ENCODE measurements around the gene HMG20A.

The HMG20A gene

GRCh38 chr15:77425104-77425503 lies 4.4 kb downstream of the HMG20A start:
- H3K27ac ChIP-seq: no peak overlapping the region
- no peak for DNase-seq (ENCODE audit: low read depth, low spot score)

GRCh38 chr15:77426377-77426776 lies 5.7 kb downstream of the HMG20A start:
- H3K27ac ChIP-seq: no peak overlapping the region

GRCh38 chr15:77426871-77427270 lies 6.2 kb downstream of the HMG20A start:
- DNase-seq (ENCODE audit: low read depth, low spot score): no peak
- H3K27ac ChIP-seq: no peak overlapping the region

More at GRCh38 chr15:77426377-77426776, 5.7 kb downstream of the HMG20A start:
- no peak for DNase-seq (ENCODE audit: low read depth, low spot score)

- H3K27ac ChIP-seq: no peak overlapping the region
- no peak for DNase-seq (ENCODE audit: low read depth, low spot score)
Observed at GRCh38 chr15:77430213-77430612, 9.5 kb downstream of the HMG20A start.

GRCh38 chr15:77430652-77431051 lies 10.0 kb downstream of the HMG20A start:
- no peak for DNase-seq (ENCODE audit: low read depth, low spot score)
- H3K27ac ChIP-seq: no peak overlapping the region

GRCh38 chr15:77436822-77437221 lies 16.1 kb downstream of the HMG20A start:
- no peak overlapping the region for H3K27ac ChIP-seq
- DNase-seq (ENCODE audit: low read depth, low spot score): no peak

- DNase-seq (ENCODE audit: low read depth, low spot score): no peak
Observed at GRCh38 chr15:77437264-77437663, 16.6 kb downstream of the HMG20A start.

GRCh38 chr15:77440378-77440999 lies 19.8 kb downstream of the HMG20A start:
- H3K27ac ChIP-seq: no peak overlapping the region
- no peak for DNase-seq (ENCODE audit: low read depth, low spot score)

More at GRCh38 chr15:77437264-77437663, 16.6 kb downstream of the HMG20A start:
- no peak overlapping the region for H3K27ac ChIP-seq

- no peak overlapping the region for H3K27ac ChIP-seq
- DNase-seq (ENCODE audit: low read depth, low spot score): no peak
Observed at GRCh38 chr15:77446840-77447390, 26.2 kb downstream of the HMG20A start.

GRCh38 chr15:77454265-77454664 lies 33.6 kb downstream of the HMG20A start:
- no peak for DNase-seq (ENCODE audit: low read depth, low spot score)
- no peak overlapping the region for H3K27ac ChIP-seq

- H3K27ac ChIP-seq: no peak overlapping the region
- DNase-seq (ENCODE audit: low read depth, low spot score): no peak
Observed at GRCh38 chr15:77454951-77455350, 34.3 kb downstream of the HMG20A start.

GRCh38 chr15:77455696-77456321 lies 35.1 kb downstream of the HMG20A start:
- H3K27ac ChIP-seq: no peak overlapping the region
- DNase-seq (ENCODE audit: low read depth, low spot score): no peak

- no peak for DNase-seq (ENCODE audit: low read depth, low spot score)
- H3K27ac ChIP-seq: no peak overlapping the region
Observed at GRCh38 chr15:77456746-77457145, 36.1 kb downstream of the HMG20A start.

GRCh38 chr15:77457191-77457904 lies 36.7 kb downstream of the HMG20A start:
- DNase-seq (ENCODE audit: low read depth, low spot score): no peak
- peak overlapping the region; percentile 23 for H3K27ac ChIP-seq

GRCh38 chr15:77457905-77458265 lies 37.2 kb downstream of the HMG20A start:
- DNase-seq (ENCODE audit: low read depth, low spot score): no peak
- peak overlapping the region; percentile 23 for H3K27ac ChIP-seq

GRCh38 chr15:77459031-77459430 lies 38.3 kb downstream of the HMG20A start:
- no peak overlapping the region for H3K27ac ChIP-seq
- no peak for DNase-seq (ENCODE audit: low read depth, low spot score)

GRCh38 chr15:77461486-77461885 lies 40.8 kb downstream of the HMG20A start:
- DNase-seq (ENCODE audit: low read depth, low spot score): no peak

GRCh38 chr15:77464129-77464865 lies 43.6 kb downstream of the HMG20A start:
- no peak for DNase-seq (ENCODE audit: low read depth, low spot score)
- no peak overlapping the region for H3K27ac ChIP-seq

More at GRCh38 chr15:77461486-77461885, 40.8 kb downstream of the HMG20A start:
- no peak overlapping the region for H3K27ac ChIP-seq

- no peak overlapping the region for H3K27ac ChIP-seq
- DNase-seq (ENCODE audit: low read depth, low spot score): no peak
Observed at GRCh38 chr15:77466521-77466920, 45.8 kb downstream of the HMG20A start.

GRCh38 chr15:77468896-77469295 lies 48.2 kb downstream of the HMG20A start:
- H3K27ac ChIP-seq: no peak overlapping the region
- DNase-seq (ENCODE audit: low read depth, low spot score): no peak

Data from epithelial cell of prostate (primary cell).